OCI-LY3 (cell line): Measurements from ENCODE around the gene RPS3.
"Not testable (repeated sequence)": the region's sequence is repeated elsewhere in the genome, so short reads cannot be mapped to it uniquely, and the experiment has no call there.

Source experiments
- CTCF ChIP-seq: fragments of 200-600, 300-600 bp; sonication (generic); IDR thresholded peaks from 2 replicates; pipeline ENCODE4 v1.5.1; 2014; ENCODE audit warnings: antibody characterized with exemption, low read length, low read depth
- EZH2phosphoT487 ChIP-seq: fragments of 200-600 bp; shearing (Covaris generic); IDR thresholded peaks from 2 replicates; pipeline ENCODE4 v1.6.1; 2018; ENCODE audit warnings: antibody characterized with exemption, mixed run types, low read depth

GRCh38 chr11:75409971-75410370, 10.7 kb downstream of the RPS3 start:
- not testable (repeated sequence) for TF ChIP-seq CTCF, EZH2phosphoT487
